Endothelial cell of umbilical vein (primary cell): ENCODE data around the gene ALX3. TPM values are rescaled to one million over a fixed set of nuclear protein-coding genes. Genes with fewer than 3 reads are reported as not detected.

ENCODE experiments used
- BruUV-seq: library from RNA; stranded (reverse); fragments of 400-500 nt; replicated peaks from 2 replicates; lab custom pipeline; 2021; lab: Mats Ljungman, UMichigan
- CTCF ChIA-PET: fragments of 300-600, 350-600 bp; sonication (Branson Sonifier 250); formaldehyde crosslinking; loops from one replicate; lab custom pipeline; 2021; ENCODE audit warnings: antibody characterized with exemption, inconsistent platforms; lab: Charles Lee
- POLR2A ChIA-PET: fragments of 300-600, 350-600 bp; sonication (Branson Sonifier 250); formaldehyde crosslinking; loops from one replicate; lab custom pipeline; 2021; ENCODE audit warnings: antibody characterized with exemption, inconsistent platforms; lab: Charles Lee
- DNase-seq: peaks from one replicate; pipeline ENCODE4 v3.0.0-alpha.2; 2011; ENCODE audit warnings: low read depth, low spot score
- FAIRE-seq: peaks from 2 replicates; lab custom pipeline; 2011; peaks lifted over from hg19 to GRCh38; lab: Jason Lieb, UNC
- H2AFZ ChIP-seq: 2 replicates; pipeline ENCODE4 v1.6.0; 2012; ENCODE audit warnings: low read depth, low read length, control low read depth, inconsistent platforms
- H3K27ac ChIP-seq: 2 replicates; pipeline ENCODE4 v1.5.1; 2011; ENCODE audit warnings: low read depth, mild to moderate bottlenecking, control low read depth, low read length, moderate library complexity; ENCODE audit not compliant: insufficient read depth
- H3K27me3 ChIP-seq, 2 experiments: 2 replicates each; pipeline versions ENCODE4 v1.6.0 to v1.6.1; 2011; ENCODE audit warnings: low read length in 2 of 2, mixed read lengths in 1 of 2; ENCODE audit not compliant: control insufficient read depth in 2 of 2, insufficient read depth in 2 of 2
- H3K36me3 ChIP-seq, 2 experiments: 2 replicates in 1 of 2; 3 replicates in 1 of 2; pipeline ENCODE4 v1.5.1; 2011; ENCODE audit warnings: low read length in 2 of 2, mild to moderate bottlenecking in 1 of 2, moderate library complexity in 1 of 2; ENCODE audit not compliant: control insufficient read depth in 2 of 2, insufficient read depth in 2 of 2; ENCODE audit errors: extremely low read depth in 1 of 2
- H3K4me1 ChIP-seq: 3 replicates; pipeline ENCODE4 v1.5.1; 2011; ENCODE audit warnings: mild to moderate bottlenecking, low read length; ENCODE audit not compliant: control insufficient read depth, insufficient read depth; ENCODE audit errors: extremely low read depth
- H3K4me2 ChIP-seq: 2 replicates; pipeline ENCODE4 v1.6.1; 2011; ENCODE audit warnings: low read length, control low read depth, mixed read lengths; ENCODE audit not compliant: insufficient read depth
- H3K4me3 ChIP-seq, 3 experiments: fragments of 200-600 bp in 1 of 3; sonication (generic), shearing (Covaris generic) in 1 of 3; replicated peaks in 1 of 3; 2 replicates each; pipeline ENCODE4 v1.5.1; 2011 to 2016; ENCODE audit warnings: control low read depth in 3 of 3, low read length in 3 of 3, mild to moderate bottlenecking in 2 of 3, inconsistent platforms in 1 of 3, low read depth in 1 of 3, moderate library complexity in 1 of 3; ENCODE audit not compliant: insufficient read depth in 1 of 3
- H3K79me2 ChIP-seq: 2 replicates; pipeline ENCODE4 v1.6.0; 2012; ENCODE audit warnings: low read length, inconsistent platforms; ENCODE audit not compliant: control insufficient read depth, insufficient read depth
- H3K9ac ChIP-seq: replicated peaks from 2 replicates; pipeline ENCODE3; 2011; ENCODE audit warnings: low read length, control low read depth; ENCODE audit not compliant: insufficient read depth; ENCODE audit errors: extremely low read depth
- H3K9me1 ChIP-seq: replicated peaks from 3 replicates; pipeline ENCODE4 v1.6.0; 2011; ENCODE audit warnings: mild to moderate bottlenecking, low read length; ENCODE audit not compliant: control insufficient read depth, insufficient read depth; ENCODE audit errors: extremely low read depth
- H3K9me3 ChIP-seq: replicated peaks from 2 replicates; pipeline ENCODE4 v1.5.1; 2012; ENCODE audit warnings: low read length, inconsistent platforms; ENCODE audit not compliant: control insufficient read depth, insufficient read depth
- H4K20me1 ChIP-seq: replicated peaks from 2 replicates; pipeline ENCODE3; 2011; ENCODE audit warnings: mild to moderate bottlenecking, low read length; ENCODE audit not compliant: control insufficient read depth, insufficient read depth; ENCODE audit errors: extremely low read depth
- CTCF ChIP-seq, 2 donors: IDR thresholded peaks; 1 replicate in 1 of 2; 2 replicates in 1 of 2; pipeline ENCODE4 v1.5.1; 2011; ENCODE audit warnings: low read length in 2 of 2, mild to moderate bottlenecking in 2 of 2, moderate library complexity in 2 of 2, control low read depth in 1 of 2, inconsistent platforms in 1 of 2, low read depth in 1 of 2; ENCODE audit not compliant: insufficient read depth in 1 of 2; ENCODE audit errors: extremely low read depth in 1 of 2
- EZH2 ChIP-seq: IDR thresholded peaks from 2 replicates; pipeline ENCODE4 v1.6.1; 2012; ENCODE audit warnings: borderline replicate concordance, low read depth, mild to moderate bottlenecking, moderate library complexity, low read length, inconsistent platforms; ENCODE audit not compliant: severe bottlenecking
- FOS ChIP-seq: IDR thresholded peaks from 2 replicates; pipeline ENCODE4 v1.6.1; 2011; ENCODE audit warnings: mild to moderate bottlenecking, low read length, moderate library complexity, borderline replicate concordance; ENCODE audit not compliant: insufficient read depth
- GATA2 ChIP-seq: IDR thresholded peaks from 2 replicates; pipeline ENCODE4 v1.7.0; 2011; ENCODE audit warnings: low read depth, mild to moderate bottlenecking, moderate library complexity, mixed read lengths, low read length; ENCODE audit not compliant: insufficient read length, insufficient read depth
- JUN ChIP-seq: IDR thresholded peaks from 2 replicates; pipeline ENCODE4 v1.6.1; 2011; ENCODE audit warnings: borderline replicate concordance, low read depth; ENCODE audit not compliant: insufficient read length, insufficient read depth
- MAX ChIP-seq: IDR thresholded peaks from 2 replicates; pipeline ENCODE4 v1.6.1; 2011; ENCODE audit not compliant: insufficient read depth, insufficient read length
- MYC ChIP-seq: IDR thresholded peaks from one replicate; pipeline ENCODE4 v1.6.1; 2011; ENCODE audit warnings: mild to moderate bottlenecking, low read depth, low read length
- POLR2A ChIP-seq: IDR thresholded peaks from 2 replicates; pipeline ENCODE4 v1.6.1; 2012; ENCODE audit warnings: low read depth, mild to moderate bottlenecking, control low read depth, low read length
- POLR2AphosphoS5 ChIP-seq: IDR thresholded peaks from 2 replicates; pipeline ENCODE4 v1.6.1; 2012; ENCODE audit warnings: low read depth, mild to moderate bottlenecking, control low read depth, low read length, moderate library complexity; ENCODE audit not compliant: insufficient read depth
- dilution Hi-C: fragments of 300-500 bp; cut with MboI; formaldehyde crosslinking; loops from one replicate; pipeline ENCODE4 v1.15.0; 2019; ENCODE audit warnings: low sequenced_read_pairs; ENCODE audit not compliant: extremely low pct_ligation_motif_present
- intact Hi-C: fragments of 100-400 bp; cut with micrococcal nuclease; formaldehyde crosslinking; loops from one replicate; pipeline ENCODE4 v1.10.0; 2022
- polyA plus RNA-seq, 4 experiments: library from polyadenylated mRNA; depleted of rRNA in 3 of 4; stranded (reverse) in 3 of 4; unstranded in 1 of 4; fragments of >200 nt; gene quantifications; 2 replicates each; pipeline versions ENCODE4 v1.2.1 to v1.2.3, GENCODE V29; 2011 to 2012; ENCODE audit warnings: missing spikeins in 1 of 4
- total RNA-seq: library from RNA; stranded (reverse); gene quantifications from 2 replicates; pipeline ENCODE4 v1.2.3, GENCODE V29; 2021

Gene ALX3
- total and polyA plus RNA-seq, 2 donors (not counting 3 experiments of a cell fraction or from before 2014, with no cell fraction given), result not detected

GRCh38 chr1:110114173-110114572 is 43.7 kb upstream of the ALX3 start:
- no TSS peak for BruUV-seq
- ChIA-PET POLR2A (no interaction called here), CTCF (interaction anchor here (1.5 to 7.1 kb wide), 3 partner anchors 10 to 26 kb away, joined by 6 to 54 read pairs (median 30); no protein-coding TSS in a partner anchor)
- FAIRE-seq (no peak), DNase-seq (no peak)
- Histone ChIP-seq H3K9me1 (no peaks in the 10 kb centered on the region), H3K4me2 (no peak overlapping the region), H3K27me3 (peaks cover 9 to 13% of the 10 kb centered on the region in 2 experiments), H3K9me3 (no peaks in the 10 kb centered on the region), H4K20me1 (no peaks in the 10 kb centered on the region), H3K9ac (no peak overlapping the region), H2AFZ (no peak overlapping the region), H3K36me3 (no peaks in the 10 kb centered on the region), H3K4me3 (no peak overlapping the region), H3K79me2 (no peaks in the 10 kb centered on the region), H3K4me1 (peaks cover 3% of the 10 kb centered on the region), H3K27ac (no peak overlapping the region)
- intact Hi-C loops (no loop called here), dilution Hi-C loops (no loop called here)
- no peak for TF ChIP-seq POLR2A
- no peak for TF ChIP-seq JUN
- no peak for TF ChIP-seq MYC
- no peak for TF ChIP-seq GATA2
- no peak for TF ChIP-seq CTCF (IDR thresholded peaks at IDR 0.05; ENCODE audit: extremely low read depth in 1 of 2, insufficient read depth in 1 of 2, low read depth in 1 of 2, low read length in 2 of 2)
- no peak for TF ChIP-seq FOS
- no peak for TF ChIP-seq EZH2
- no peak for TF ChIP-seq MAX
- no peak for TF ChIP-seq POLR2AphosphoS5
